Articular chondrocyte of knee joint (primary cell): ENCODE measurements around the gene NR1H3. TPM values are rescaled to one million over a fixed set of nuclear protein-coding genes. Genes with fewer than 3 reads are reported as not detected.

Experiments used
- total RNA-seq: library from RNA; depleted of rRNA; stranded (reverse); fragments of >200 nt; gene quantifications from 2 replicates; pipeline ENCODE4 v1.2.3, GENCODE V29; 2012

Gene NR1H3
- 10.6 and 11.1 TPM in 2 replicates for total RNA-seq

DNA sequence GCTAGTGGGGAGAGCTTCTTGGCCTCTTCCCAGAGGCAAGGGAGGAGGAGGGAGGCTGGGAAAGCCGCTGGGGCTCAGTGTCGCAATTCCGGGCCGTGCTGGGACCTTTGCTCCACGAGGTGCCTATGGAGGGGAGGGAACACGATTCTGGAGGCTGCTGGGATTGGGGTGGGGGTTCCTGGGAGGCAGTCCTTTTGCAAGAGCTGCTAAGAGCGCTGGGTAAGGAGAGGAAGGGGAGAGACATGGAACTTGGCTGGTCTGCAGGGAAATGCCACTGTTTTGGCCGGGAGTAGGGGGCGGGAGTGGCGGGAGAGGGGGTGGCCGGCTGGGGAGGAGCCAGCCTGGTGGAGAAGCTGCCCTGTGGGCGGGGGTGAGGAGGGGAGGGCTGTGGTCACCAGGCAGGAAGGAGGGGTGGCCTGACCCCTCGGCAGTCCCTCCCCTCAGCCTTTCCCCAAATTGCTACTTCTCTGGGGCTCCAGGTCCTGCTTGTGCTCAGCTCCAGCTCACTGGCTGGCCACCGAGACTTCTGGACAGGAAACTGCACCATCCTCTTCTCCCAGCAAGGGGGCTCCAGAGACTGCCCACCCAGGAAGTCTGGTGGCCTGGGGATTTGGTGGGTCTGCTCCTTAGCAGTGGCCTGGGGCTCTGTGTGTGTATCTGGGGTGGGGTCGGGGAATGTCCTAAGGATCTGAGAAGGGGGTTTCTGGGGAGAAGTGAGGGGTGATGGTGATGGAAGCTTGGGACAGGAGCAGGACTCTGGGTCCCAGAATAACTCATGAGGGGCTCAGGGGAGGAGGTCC is at the start of gene NR1H3:
Gene NR1H3 (plus strand): TSS at position 480 of the 800 bp plus-strand sequence. CDS start 1,221 bp downstream, outside the sequence.

DNA sequence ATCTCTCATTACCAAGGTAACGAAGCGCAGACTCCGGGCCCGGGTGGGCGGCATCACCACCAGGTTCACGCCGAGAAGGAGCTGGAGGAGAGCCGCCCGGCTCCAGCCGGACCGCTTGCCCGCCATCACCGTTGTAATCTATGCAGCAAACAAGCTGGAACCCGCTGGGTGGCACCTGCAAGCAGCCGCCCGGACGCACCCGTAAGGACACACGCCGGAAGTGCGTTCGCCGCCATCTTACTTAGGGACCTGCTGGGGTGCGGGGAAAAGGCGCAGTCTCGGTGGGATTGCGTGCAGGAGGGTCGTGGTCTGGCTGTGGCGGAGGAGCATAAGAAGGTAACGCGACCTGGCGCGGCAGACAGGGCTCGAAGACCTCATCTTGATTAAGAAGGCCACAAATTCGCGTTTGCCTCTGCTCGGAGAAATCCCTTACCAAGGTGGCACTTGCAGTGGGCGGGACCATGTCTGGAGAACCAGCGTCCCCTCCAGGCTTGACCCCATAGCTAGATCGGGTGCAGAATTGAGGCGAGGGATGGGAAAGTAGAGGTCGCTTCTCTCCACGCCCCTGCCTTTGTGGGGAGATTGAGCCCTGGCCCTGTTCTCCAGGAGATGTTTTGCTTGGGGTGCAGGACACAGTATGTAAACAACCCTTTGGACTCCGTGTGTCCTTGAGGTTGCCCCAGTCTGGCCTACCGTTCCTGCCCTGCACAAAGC is 9.0 kb upstream of the NR1H3 start, which contains the start of gene ACP2:
Gene ACP2 (minus strand): TSS at position 151 of the 714 bp plus-strand sequence. CDS start 25 bp downstream, at position 126.

GRCh38 chr11:47269829-47270305 is 12.1 kb downstream of the NR1H3 start, which contains the start of gene MADD:
Gene MADD, plus strand, starts transcription at chr11:47270133.

Other genes with a start within 250 kb of the NR1H3 start
- 97.2 and 131 TPM in 2 replicates for gene ARFGAP2, start 81.1 kb upstream of the NR1H3 start, total RNA-seq
- 34.6 and 38.9 TPM in 2 replicates for gene PACSIN3, start 71.6 kb upstream of the NR1H3 start, total RNA-seq
- 29.0 and 39.0 TPM in 2 replicates for gene DDB2, start 43.0 kb upstream of the NR1H3 start, total RNA-seq
- 31.0 and 35.3 TPM in 2 replicates for gene ACP2, start 9.2 kb upstream of the NR1H3 start, total RNA-seq
- gene MADD, start 12.1 kb downstream of the NR1H3 start, total RNA-seq = 17.6 and 19.5 TPM in 2 replicates
- gene MYBPC3, start 94.7 kb downstream of the NR1H3 start, total RNA-seq = not detected in 2 replicates
- not detected in 2 replicates for gene SPI1, start 120.6 kb downstream of the NR1H3 start, total RNA-seq
- 69.6 and 83.8 TPM in 2 replicates for gene SLC39A13, start 150.6 kb downstream of the NR1H3 start, total RNA-seq
- gene PSMC3, start 168.4 kb downstream of the NR1H3 start, total RNA-seq = 146 and 156 TPM in 2 replicates
- 0.11 TPM in 1 of 2 replicates, not detected in the other for gene RAPSN, start 191.1 kb downstream of the NR1H3 start, total RNA-seq